NCI-H2171 treated with DMSO at 0.1 percent for 48 hours (cell line): ENCODE results near the gene CHST14.
A peak's percentile ranks its signal among the peaks of the same experiment; 100 is the strongest.

Experiments
- DNase-seq: peaks from one replicate; lab custom pipeline; 2025; lab: John Stamatoyannopoulos, UW

Gene CHST14

GRCh38 chr15:40489274-40490175 lies 18.7 kb downstream of the CHST14 start:
- DNase-seq, result no peak

GRCh38 chr15:40493089-40493840 lies 22.5 kb downstream of the CHST14 start:
- no peak for DNase-seq

DNA sequence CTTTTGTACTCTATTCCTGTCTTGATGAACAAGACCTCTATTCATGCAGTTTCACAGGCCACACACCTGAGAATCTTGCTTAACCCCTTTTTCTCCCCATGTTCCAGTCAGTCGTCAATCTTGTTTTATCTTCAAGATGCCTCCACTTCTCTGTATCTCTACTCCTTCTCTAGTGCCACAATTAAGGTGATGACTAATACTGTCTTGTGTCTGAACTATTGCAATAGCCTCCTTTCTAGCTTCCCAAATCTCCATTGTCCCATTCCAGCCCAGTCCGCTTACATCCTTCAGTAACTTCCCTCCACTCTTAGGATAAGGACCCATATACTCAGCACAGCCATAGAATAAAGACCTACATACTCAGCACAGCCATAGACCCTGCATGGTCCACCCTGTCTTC lies 24.7 kb downstream of the CHST14 start:
- DNase-seq, result no peak

GRCh38 chr15:40498418-40498817 lies 27.6 kb downstream of the CHST14 start:
- no peak for DNase-seq

- no peak for DNase-seq
Measured at GRCh38 chr15:40498891-40499290, 28.1 kb downstream of the CHST14 start.

- no peak for DNase-seq
Measured at GRCh38 chr15:40499931-40500330, 29.1 kb downstream of the CHST14 start.

- no peak for DNase-seq
Measured at GRCh38 chr15:40500568-40501330, 30.0 kb downstream of the CHST14 start.

DNA sequence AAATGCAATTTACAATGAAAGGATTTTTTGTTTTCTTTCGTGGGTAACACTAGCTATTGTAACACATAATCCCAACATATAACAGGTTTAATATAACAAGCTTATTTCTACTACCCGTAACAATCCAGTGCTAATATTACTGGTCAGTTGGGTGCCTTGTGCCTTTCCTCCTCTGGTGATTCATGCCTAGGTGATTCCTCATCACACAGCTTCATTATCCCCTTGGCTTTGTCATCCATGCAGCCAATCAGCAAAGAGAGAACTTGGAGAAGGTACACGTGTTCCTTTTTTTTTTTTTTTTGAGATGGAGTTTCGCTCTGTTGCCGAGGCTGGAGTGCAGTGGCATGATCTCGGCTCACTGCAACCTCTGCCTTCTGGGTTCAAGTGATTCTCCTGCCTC lies 30.7 kb downstream of the CHST14 start:
- DNase-seq, result no peak

GRCh38 chr15:40506964-40507571 lies 36.3 kb downstream of the CHST14 start:
- DNase-seq, result peak; percentile 55

DNA sequence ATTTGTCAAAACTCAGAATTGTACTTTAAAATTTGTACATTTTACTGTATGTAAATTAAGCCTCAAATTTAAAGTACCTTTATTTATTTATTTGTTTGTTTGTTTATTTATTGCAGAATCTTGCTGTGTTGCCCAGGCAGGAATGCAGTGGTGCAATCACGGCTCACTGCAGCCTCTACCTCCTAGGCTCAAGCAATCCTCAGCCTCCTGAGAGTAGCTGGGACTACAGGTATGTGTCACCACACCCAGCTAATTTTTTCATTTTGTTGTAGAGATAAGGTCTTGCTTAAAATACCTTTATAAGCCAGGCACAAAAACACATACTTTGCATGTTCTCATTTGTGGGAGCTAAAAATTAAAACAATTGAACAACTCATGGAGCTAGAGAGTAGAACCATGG lies 37.4 kb downstream of the CHST14 start:
- DNase-seq, result no peak

DNA sequence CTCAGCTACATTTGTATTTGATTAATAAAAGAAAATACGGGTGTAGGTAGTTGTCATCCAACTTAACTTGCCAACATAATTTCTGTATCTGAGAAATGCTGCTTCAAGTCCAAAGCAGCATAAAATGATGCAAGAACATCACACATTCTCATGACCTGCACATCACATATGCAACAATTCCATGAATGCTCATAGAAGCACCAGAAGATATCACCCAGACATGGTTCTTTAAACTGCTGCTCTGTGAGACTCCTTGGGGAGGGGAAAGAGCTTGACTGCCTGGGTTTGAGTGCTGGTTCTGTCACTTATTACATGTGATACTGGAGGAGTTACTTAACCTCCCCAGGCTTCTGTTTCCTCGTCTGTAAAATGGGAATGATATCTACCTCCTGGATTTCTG lies 39.4 kb downstream of the CHST14 start:
- no peak for DNase-seq

DNA sequence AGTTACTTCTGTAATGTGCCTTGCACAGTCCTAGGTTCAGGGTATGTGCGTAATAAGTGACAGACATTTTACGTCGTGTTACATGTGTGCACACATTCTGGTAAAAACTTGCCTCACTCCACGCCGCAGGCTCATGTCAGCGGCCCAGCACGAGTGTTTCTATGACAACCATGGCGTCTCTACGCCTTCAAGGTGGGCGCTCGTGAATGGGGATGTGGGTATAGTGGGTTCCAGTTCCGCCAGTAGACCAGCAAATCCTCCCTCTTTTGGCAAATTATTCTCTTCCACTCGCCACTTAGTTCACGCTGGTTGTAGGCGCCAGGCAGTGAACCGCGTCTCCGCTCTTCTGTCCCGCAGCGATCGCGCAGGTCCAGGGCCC lies 40.3 kb downstream of the CHST14 start:
- no peak for DNase-seq

GRCh38 chr15:40511472-40512133 lies 40.8 kb downstream of the CHST14 start:
- DNase-seq, result no peak

DNA sequence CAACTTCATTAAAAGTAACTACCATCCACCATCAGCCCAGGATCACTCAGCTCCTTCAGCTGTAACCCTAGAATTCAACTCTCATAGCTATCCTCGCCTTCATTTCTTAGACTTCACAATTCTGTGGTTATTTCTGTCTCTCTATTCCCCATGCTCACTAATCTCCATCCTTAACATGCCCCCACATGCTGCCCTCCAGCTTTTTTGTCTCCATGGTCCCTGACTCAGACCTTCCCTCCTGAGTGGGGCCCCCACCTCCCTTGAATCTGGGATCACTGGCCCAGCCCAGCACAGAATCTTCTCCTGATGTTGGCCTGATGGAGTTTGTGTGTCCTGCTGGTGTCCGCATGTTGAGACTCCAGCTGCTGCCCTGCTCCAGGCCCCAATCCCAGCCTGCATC lies 41.7 kb downstream of the CHST14 start:
- no peak for DNase-seq

DNA sequence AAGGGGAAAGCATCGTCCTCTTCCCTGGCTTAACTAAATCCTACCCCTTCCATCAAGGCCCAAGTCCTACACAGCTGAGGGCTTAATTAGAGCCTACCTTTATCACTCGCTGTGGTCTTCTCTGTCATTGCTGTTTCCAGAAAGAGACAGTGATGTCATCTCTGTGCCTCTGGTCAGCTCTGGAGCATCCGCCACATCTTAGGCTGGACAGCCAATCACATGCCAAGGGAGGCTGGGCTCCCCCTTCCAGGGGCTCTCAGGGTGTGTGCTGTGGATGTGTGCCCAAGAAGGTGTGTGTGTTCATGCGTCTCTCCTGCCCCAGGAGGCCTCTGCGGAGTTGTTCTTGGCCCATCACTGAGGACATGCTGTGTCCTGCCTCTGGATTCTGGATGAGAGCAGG lies 42.8 kb downstream of the CHST14 start:
- DNase-seq, result no peak

- no peak for DNase-seq
Measured at GRCh38 chr15:40516322-40516721, 45.5 kb downstream of the CHST14 start.
